Spleen (tissue), 11 donors: ENCODE measurements around the gene ADAMTS12. TPM values are rescaled to one million over a fixed set of nuclear protein-coding genes. Genes with fewer than 3 reads are reported as not detected.

Experiments
- DNase-seq: peaks from one replicate; pipeline ENCODE4 v3.0.0-alpha.2; 2020
- H3K27ac ChIP-seq, 8 donors: fragments of 200-600 bp; sonication (generic) in 7 of 8; 1 replicate in 4 of 8; 2 replicates in 4 of 8; pipeline versions ENCODE4 v1.5.0 to v1.8.0; 2016 to 2021; ENCODE audit warnings: inconsistent platforms in 4 of 8, mild to moderate bottlenecking in 4 of 8, moderate library complexity in 1 of 8
- H3K27me3 ChIP-seq, 7 donors: fragments of 200-600 bp; sonication (generic) in 6 of 7; replicated peaks in 1 of 7; 1 replicate in 4 of 7; 2 replicates in 3 of 7; pipeline versions ENCODE4 v1.5.0 to v1.8.0; 2016 to 2021; ENCODE audit warnings: inconsistent platforms in 3 of 7, mild to moderate bottlenecking in 1 of 7
- H3K36me3 ChIP-seq, 6 donors: fragments of 200-600 bp; sonication (generic) in 5 of 6; 1 replicate in 4 of 6; 2 replicates in 2 of 6; pipeline versions ENCODE4 v1.5.0 to v1.8.0; 2016 to 2021; ENCODE audit warnings: inconsistent platforms in 2 of 6
- H3K4me1 ChIP-seq, 6 donors: fragments of 200-600 bp; sonication (generic) in 5 of 6; 1 replicate in 3 of 6; 2 replicates in 3 of 6; pipeline versions ENCODE4 v1.5.0 to v1.8.0; 2016 to 2021; ENCODE audit warnings: inconsistent platforms in 3 of 6
- H3K4me3 ChIP-seq, 8 donors: fragments of 200-600 bp; sonication (generic) in 7 of 8; 1 replicate in 4 of 8; 2 replicates in 4 of 8; pipeline versions ENCODE4 v1.5.0 to v1.8.0; 2016 to 2021; ENCODE audit warnings: inconsistent platforms in 4 of 8, mild to moderate bottlenecking in 4 of 8, moderate library complexity in 2 of 8
- H3K9me3 ChIP-seq, 8 donors: fragments of 200-600 bp; sonication (generic) in 7 of 8; 1 replicate in 4 of 8; 2 replicates in 4 of 8; pipeline versions ENCODE4 v1.5.0 to v1.8.0; 2016 to 2021; ENCODE audit warnings: inconsistent platforms in 4 of 8
- POLR2A ChIP-seq, 3 donors: fragments of 450-650 bp; IDR thresholded peaks; one replicate each; pipeline ENCODE4 v1.5.1; 2017; ENCODE audit warnings: antibody characterized with exemption in 3 of 3, mild to moderate bottlenecking in 1 of 3
- POLR2AphosphoS5 ChIP-seq, 3 donors: sonication (generic); formaldehyde crosslinking; IDR thresholded peaks; one replicate each; pipeline ENCODE4 v1.5.1; 2017; ENCODE audit warnings: antibody characterized with exemption in 3 of 3
- WGBS, 5 donors: extraction: QIAGEN DNeasy Blood & Tissue Kit in 3 of 5; methylation state at CpG; one replicate each; pipeline versions ENCODE4 v1.1.5 to v1.1.7; 2013 to 2018; 5-methylcytosine and 5-hydroxymethylcytosine counted together
- intact Hi-C: fragments of 100-400 bp; cut with DNase I; formaldehyde crosslinking; loops from one replicate; pipeline ENCODE4 v1.15.0; 2023; ENCODE audit warnings: low total_unique reads
- polyA plus RNA-seq, 3 donors: library from polyadenylated mRNA; stranded (reverse); fragments of 200-250 nt; gene quantifications; one replicate each; pipeline ENCODE4 v1.2.1, GENCODE V29; 2013
- total RNA-seq, 7 donors: library from RNA; depleted of rRNA in 3 of 7; stranded (reverse); fragments of >200 nt in 3 of 7; fragmentation: NEBNext Ultra II Directional in 4 of 7; extraction: Animal tissue kit (Norgen Biotek cat#: 25700) in 4 of 7; gene quantifications; one replicate each; pipeline versions ENCODE4 v1.1.0 to v1.2.1, GENCODE V29; 2016 to 2021
- TF ChIP-seq, protein P1 (sequence below), 11 experiments: fragments of 200-600 bp in 7 of 11; fragments of 450-650 bp in 4 of 11; sonication (generic) in 4 of 11; IDR thresholded peaks in 8 of 11; conservative IDR thresholded peaks in 3 of 11; 1 replicate in 7 of 11; 2 replicates in 4 of 11; pipeline versions ENCODE4 v1.4.0 to v1.8.0; 2016 to 2021; ENCODE audit warnings: antibody characterized with exemption in 11 of 11, inconsistent platforms in 4 of 11, mild to moderate bottlenecking in 1 of 11
- donor health status: healthy with polysubstance abuse.
- donor health status: DM: no; HTN: no; CAD: no; lungs with moderate emphysema.
- donor health status: DM: no; HTN: no; CAD: no.
- donor health status: Bipolar disorder and iron deficiency.
- donor health status: healthy.
- donor health status: DM: no; HTN: no; CAD: no.
- donor health status: DM: yes; HTN: yes; CAD: no.

ADAMTS12 gene
- total and polyA plus RNA-seq, 10 donors: 0.07 to 4.3 (median 1.4) TPM

DNA sequence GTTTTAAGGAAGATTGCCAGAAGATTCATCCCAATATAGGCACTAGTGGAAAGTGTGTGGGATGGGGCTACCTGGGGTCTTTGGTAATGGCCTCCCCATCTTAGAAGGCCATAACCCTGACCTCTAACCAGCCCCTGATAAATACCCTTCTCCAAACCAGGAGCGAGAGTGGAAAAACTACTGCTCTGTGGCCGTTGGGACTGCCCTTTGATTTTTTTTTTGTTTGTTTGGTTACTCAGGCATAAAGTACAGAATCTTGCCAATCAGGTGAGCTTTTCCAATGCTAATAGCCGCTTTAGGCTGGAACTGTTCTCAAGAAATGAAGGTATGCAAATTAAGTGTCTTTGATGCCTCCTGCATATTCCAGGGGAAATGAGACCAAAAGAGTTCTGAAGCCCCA lies 153.7 kb downstream of the ADAMTS12 start:
- Histone ChIP-seq H3K27me3 (no peaks in the 10 kb centered on the region), H3K9me3 (no peaks in the 10 kb centered on the region), H3K27ac (no peak overlapping the region), H3K4me1 (no peaks in the 10 kb centered on the region), H3K36me3 (no peaks in the 10 kb centered on the region), H3K4me3 (no peak overlapping the region)
- intact Hi-C loops: no loop called here
- no peak for TF ChIP-seq POLR2AphosphoS5 (IDR thresholded peaks at IDR 0.05)
- TF ChIP-seq, protein P1, sequence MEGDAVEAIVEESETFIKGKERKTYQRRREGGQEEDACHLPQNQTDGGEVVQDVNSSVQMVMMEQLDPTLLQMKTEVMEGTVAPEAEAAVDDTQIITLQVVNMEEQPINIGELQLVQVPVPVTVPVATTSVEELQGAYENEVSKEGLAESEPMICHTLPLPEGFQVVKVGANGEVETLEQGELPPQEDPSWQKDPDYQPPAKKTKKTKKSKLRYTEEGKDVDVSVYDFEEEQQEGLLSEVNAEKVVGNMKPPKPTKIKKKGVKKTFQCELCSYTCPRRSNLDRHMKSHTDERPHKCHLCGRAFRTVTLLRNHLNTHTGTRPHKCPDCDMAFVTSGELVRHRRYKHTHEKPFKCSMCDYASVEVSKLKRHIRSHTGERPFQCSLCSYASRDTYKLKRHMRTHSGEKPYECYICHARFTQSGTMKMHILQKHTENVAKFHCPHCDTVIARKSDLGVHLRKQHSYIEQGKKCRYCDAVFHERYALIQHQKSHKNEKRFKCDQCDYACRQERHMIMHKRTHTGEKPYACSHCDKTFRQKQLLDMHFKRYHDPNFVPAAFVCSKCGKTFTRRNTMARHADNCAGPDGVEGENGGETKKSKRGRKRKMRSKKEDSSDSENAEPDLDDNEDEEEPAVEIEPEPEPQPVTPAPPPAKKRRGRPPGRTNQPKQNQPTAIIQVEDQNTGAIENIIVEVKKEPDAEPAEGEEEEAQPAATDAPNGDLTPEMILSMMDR (IDR thresholded peaks at IDR 0.05 in 8 of 11, conservative IDR thresholded peaks at IDR 0.05 in 3 of 11): no peak
- TF ChIP-seq POLR2A (IDR thresholded peaks at IDR 0.05): no peak
- WGBS, 5 donors: 69 to 85% (median 84%) methylated on average over 3 of the region's 3 CpGs
- no peak for DNase-seq

DNA sequence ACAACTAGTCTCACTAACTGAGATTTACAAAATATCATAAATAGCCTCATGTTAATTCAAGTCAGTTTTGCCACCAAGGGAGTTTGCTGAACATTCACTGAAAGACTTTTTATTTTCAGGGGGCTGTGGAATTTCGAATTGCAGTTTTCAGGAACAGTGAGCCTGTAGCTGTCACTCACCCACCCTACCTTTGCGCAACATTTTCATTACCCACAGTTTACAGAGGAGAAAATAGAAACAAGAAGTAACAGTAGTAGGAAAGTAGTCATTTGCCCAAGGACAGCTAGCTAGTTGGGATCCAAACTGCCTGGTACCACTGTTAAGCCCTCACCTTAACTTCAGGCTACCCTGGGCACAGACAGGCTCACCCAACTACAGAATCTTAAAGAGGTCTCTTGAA lies 154.1 kb downstream of the ADAMTS12 start:
- H3K9me3 ChIP-seq: no peaks in the 10 kb centered on the region
- no peaks in the 10 kb centered on the region for H3K36me3 ChIP-seq
- no peaks in the 10 kb centered on the region for H3K27me3 ChIP-seq
- no peaks in the 10 kb centered on the region for H3K4me1 ChIP-seq
- no peak overlapping the region for H3K4me3 ChIP-seq
- 67 to 86% (median 80%) methylated on average over 2 of the region's 2 CpGs for WGBS, 5 donors
- TF ChIP-seq, protein P1 (IDR thresholded peaks at IDR 0.05 in 8 of 11, conservative IDR thresholded peaks at IDR 0.05 in 3 of 11): no peak
- TF ChIP-seq POLR2A (IDR thresholded peaks at IDR 0.05) (no peak), POLR2AphosphoS5 (IDR thresholded peaks at IDR 0.05) (no peak)
- intact Hi-C loops: no loop called here
- H3K27ac ChIP-seq: no peak overlapping the region
- DNase-seq: no peak

DNA sequence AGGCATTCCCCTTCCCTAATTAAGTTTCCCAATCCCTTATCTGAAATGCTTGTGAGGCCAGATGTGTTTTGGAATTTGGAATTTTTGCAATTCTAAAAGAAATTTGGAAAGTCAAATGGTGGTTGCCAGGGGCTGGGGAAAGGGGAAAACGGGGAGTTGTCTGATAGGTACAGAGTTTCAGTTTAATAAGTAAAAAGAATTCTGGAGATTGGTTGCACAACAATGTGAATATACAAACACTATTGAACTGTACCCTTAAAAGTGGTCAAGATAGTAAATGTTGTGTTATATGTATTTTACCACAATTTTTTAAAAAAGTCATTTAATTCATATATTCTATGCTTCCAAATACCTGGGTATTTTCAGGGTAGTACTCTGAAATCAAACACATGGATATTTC lies 154.5 kb downstream of the ADAMTS12 start:
- H3K4me1 ChIP-seq: no peaks in the 10 kb centered on the region

DNA sequence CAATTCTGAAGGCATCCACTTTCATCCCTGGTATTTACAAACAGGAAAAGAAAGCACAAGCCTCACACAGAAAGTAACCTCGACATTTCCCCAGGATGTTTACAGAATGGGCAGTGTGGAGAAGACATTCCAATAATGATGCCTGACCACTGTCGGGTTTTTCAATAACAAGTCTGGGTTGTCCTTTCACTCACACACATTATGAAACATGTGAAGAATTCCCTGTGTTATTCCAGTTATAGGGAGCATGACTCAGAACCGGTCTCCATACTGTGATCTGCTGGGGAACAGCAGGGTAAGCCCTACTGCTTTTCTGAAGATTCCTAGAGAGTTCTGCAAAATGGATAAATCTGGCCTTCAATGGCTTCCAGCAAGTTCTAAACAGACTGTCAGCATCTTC lies 155.3 kb downstream of the ADAMTS12 start:
- Histone ChIP-seq H3K27ac (no peak overlapping the region), H3K36me3 (no peaks in the 10 kb centered on the region), H3K9me3 (no peaks in the 10 kb centered on the region), H3K4me3 (no peak overlapping the region), H3K27me3 (no peaks in the 10 kb centered on the region), H3K4me1 (no peaks in the 10 kb centered on the region)
- intact Hi-C loops: no loop called here
- TF ChIP-seq POLR2A (IDR thresholded peaks at IDR 0.05) (no peak), POLR2AphosphoS5 (IDR thresholded peaks at IDR 0.05) (no peak)
- TF ChIP-seq, protein P1 (IDR thresholded peaks at IDR 0.05 in 8 of 11, conservative IDR thresholded peaks at IDR 0.05 in 3 of 11): no peak
- WGBS, 5 donors: 65 to 73% (median 69%) methylated on average over 3 of the region's 3 CpGs
- no peak for DNase-seq

More for the DNA sequence above, 154.5 kb downstream of the ADAMTS12 start:
- DNase-seq: no peak
- Histone ChIP-seq H3K36me3 (no peaks in the 10 kb centered on the region), H3K27ac (no peak overlapping the region), H3K4me3 (no peak overlapping the region), H3K27me3 (no peaks in the 10 kb centered on the region), H3K9me3 (no peaks in the 10 kb centered on the region)
- TF ChIP-seq, protein P1 (IDR thresholded peaks at IDR 0.05 in 8 of 11, conservative IDR thresholded peaks at IDR 0.05 in 3 of 11): no peak
- TF ChIP-seq POLR2AphosphoS5 (IDR thresholded peaks at IDR 0.05): no peak
- no peak for TF ChIP-seq POLR2A (IDR thresholded peaks at IDR 0.05)
- 69 to 88% (median 73%) methylated on average over 1 of the region's 1 CpG for WGBS, 5 donors
- intact Hi-C loops: no loop called here
